Left renal cortex interstitium (tissue), 4 donors: ENCODE measurements around the gene SCRT2. TPM values are rescaled to one million over a fixed set of nuclear protein-coding genes. Genes with fewer than 3 reads are reported as not detected.
"Not testable (repeated sequence)": the region's sequence is repeated elsewhere in the genome, so short reads cannot be mapped to it uniquely, and the experiment has no call there.

Experiments
- DNase-seq, 4 donors: peaks; one replicate each; pipeline ENCODE4 v3.0.0-alpha.2; 2013; ENCODE audit warnings: low read depth in 4 of 4, low spot score in 2 of 4, missing footprints in 1 of 4
- polyA plus RNA-seq, 4 donors: library from polyadenylated mRNA; unstranded; fragments of 120-200 nt; gene quantifications; one replicate each; pipeline ENCODE4 v1.2.1, GENCODE V29; 2013; ENCODE audit not compliant: insufficient read length in 4 of 4

The SCRT2 gene
- polyA plus RNA-seq, 4 donors, result 0.07 to 0.17 (median 0.08) TPM; not detected in 1

GRCh38 chr20:654417-654750, 21.2 kb downstream of the SCRT2 start:
- no peak for DNase-seq

DNA sequence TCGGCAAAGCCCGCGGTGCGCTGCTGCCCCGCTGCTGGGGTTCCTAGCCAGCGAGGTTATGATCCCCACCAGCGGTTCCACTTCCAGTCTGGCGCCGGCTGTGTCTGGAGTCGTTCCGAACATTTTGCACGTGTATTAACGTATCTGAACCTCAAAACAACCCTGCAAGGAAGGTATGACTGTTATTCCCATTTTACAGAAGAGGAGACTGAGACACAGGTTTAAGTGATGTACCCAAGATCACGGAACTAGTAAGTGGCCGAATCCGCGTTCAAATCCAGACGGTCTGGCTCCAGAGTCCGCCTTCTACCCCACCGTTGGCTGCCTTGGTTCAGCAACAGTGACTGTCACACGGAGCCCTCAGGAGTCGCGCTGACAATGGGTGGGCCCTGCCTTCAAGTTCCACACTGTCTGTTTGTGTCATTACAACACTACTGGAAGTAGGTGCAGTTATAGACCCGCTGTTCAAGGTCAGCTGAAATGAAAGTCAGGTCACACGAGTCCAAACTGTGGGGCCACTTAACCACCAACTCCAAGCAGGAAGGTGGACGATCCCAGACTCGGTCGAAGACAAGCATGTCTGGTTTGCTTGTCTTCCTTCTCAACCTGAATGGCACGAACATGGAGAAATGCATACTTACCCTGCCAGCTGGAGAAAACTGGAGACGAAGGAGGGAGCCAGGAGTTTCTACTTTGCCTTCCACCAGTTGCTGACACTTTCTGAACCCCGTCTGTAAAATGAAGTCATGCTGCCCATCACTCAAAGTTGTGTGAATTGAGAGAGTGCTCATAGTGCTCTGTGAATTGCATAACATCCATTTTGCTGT, 21.8 kb downstream of the SCRT2 start:
- DNase-seq, result no peak

GRCh38 chr20:653110-653589, 22.5 kb downstream of the SCRT2 start, which contains the start of gene SRXN1:
TSS of gene SRXN1 (minus strand) at chr20:653200. CDS start at chr20:653185, 15 bp downstream.
- peak in 1 of 4 donors; percentile 73 for DNase-seq

DNA sequence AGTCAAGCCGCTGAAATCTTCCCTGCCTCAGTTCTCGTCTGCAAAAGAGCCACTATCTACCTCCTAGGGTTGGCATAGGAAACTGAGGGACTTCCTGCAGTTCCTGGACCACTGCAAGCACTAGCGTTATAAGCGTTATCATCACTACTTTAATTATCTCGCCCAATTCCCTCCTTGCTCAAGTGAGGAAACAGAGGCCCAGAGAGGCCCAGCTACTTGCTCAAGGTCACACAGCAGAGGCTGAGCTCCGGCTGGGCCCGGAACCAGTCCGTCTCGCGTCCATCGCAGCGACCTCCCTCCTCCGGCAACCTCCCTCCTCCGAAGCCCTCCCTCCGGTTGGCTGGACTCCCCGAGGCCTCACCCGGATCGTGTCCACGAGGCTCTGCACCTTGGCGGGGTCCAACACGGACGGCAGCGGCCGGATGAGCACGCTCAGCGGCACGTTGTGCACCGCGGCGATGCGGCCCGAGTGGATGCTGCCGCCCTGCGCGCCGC, 22.9 kb downstream of the SCRT2 start:
- no peak for DNase-seq

DNA sequence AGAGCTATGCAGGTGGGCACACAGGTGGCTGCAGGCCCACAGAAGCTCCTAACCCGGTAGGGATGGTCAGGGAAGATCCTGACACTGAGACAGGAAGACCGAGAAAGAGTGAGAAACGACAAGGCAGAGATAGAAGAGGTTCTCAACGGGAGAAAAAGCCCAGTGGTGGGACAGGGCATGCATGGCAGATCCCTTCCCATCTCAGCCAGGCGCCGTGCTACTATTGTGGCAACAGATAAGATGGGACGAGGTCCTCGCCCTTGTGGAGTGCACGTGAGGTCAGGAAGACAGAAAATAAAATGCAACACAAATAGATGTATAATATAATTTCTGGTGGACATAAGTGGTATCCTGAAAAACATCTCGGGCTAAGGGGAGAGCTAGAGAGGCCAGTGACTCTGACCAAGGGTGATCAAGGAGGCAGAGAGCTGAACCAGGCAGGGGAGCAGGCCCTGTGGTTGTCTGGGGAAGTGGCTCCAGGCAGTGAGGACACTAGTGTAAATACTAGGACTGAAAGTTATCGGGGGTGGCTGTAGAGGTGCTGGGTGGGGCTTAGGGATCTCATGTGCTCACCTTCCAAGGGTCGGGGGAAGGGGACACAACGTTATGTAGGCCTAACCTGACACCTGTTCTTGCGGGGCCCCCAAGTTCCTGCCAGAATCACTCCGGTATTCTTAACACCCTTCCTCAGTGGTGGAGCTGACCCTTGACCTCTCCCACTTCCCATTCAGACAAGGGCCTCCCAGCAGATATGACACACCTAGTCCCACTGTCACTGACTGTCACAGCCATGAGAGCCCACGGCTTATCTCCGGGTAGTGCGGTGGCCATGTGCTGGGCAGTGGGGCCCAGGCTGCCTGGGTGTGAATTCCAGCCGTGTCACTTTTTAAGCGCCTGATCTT, 23.6 kb downstream of the SCRT2 start:
- DNase-seq, result no peak

DNA sequence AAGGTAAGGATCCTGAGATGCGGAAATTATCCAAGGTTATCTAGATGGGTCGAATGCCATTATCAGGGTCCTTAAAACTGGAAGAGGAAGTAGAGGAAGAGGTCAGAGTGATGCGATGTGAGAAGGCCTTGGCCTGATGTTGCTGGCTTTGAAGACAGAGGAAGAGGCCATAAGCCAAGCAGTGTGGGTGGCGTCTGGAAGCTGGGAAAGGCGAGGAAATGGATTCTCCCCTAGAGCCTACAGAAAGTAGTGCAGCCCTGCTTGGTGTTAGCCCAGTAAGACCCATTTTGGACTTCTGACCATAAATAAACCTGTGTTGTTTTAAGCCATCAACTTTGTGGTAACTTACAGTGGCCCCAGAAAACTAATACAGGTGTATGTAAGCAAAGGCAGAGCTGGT, 24.6 kb downstream of the SCRT2 start:
- DNase-seq, result no peak

- DNase-seq, result no peak
Observed at GRCh38 chr20:650281-650680, 25.3 kb downstream of the SCRT2 start.

DNA sequence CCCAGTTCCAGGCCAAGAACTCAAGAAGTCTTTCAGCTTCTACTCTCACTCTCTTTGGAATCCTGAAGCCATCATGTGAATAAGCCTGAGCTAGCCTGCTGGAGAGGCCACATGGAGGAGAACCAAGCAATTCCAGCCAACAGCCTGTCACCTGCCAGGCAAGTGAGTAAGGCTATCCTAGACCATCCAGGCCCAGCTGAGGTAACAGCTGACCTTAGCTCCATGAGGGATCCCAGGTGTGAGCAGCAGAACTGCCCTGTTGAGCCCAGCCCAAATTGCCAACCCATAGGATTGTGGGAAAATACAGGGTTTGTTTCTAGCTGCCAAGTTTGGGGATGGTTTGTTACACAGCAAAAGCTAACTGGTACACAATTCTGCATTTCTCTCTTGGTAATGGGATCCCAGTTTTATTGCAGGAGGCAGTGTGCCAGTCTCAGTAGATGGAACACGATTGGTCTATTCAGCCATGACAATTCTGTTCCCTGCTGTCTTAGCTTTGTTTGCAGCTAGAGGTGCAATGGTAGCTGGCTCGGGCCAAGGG, 28.1 kb downstream of the SCRT2 start:
- DNase-seq, result no peak

DNA sequence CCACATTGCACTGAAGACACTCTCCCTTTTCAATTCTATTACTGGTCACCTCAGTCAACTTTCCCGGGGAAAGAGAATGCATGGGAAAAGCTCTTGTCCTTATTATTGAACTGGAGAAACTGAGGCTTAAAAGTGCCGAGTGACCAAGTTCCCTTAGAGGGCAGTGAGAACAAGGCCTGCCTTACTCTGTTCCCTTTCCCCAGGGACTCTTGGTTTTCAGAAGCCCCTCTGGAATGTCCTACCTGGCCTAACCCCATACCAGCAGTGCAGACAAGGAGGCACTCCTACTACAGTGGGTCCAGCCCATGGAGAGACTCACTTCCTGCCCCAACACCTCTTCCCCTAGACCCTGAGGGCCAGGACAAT, 28.8 kb downstream of the SCRT2 start:
- no peak for DNase-seq

GRCh38 chr20:646107-646867, 29.3 kb downstream of the SCRT2 start:
- DNase-seq, result no peak

- DNase-seq, result no peak
Observed at GRCh38 chr20:645318-646106, 30.1 kb downstream of the SCRT2 start.

- no peak for DNase-seq
Observed at GRCh38 chr20:644692-645317, 30.8 kb downstream of the SCRT2 start.

DNA sequence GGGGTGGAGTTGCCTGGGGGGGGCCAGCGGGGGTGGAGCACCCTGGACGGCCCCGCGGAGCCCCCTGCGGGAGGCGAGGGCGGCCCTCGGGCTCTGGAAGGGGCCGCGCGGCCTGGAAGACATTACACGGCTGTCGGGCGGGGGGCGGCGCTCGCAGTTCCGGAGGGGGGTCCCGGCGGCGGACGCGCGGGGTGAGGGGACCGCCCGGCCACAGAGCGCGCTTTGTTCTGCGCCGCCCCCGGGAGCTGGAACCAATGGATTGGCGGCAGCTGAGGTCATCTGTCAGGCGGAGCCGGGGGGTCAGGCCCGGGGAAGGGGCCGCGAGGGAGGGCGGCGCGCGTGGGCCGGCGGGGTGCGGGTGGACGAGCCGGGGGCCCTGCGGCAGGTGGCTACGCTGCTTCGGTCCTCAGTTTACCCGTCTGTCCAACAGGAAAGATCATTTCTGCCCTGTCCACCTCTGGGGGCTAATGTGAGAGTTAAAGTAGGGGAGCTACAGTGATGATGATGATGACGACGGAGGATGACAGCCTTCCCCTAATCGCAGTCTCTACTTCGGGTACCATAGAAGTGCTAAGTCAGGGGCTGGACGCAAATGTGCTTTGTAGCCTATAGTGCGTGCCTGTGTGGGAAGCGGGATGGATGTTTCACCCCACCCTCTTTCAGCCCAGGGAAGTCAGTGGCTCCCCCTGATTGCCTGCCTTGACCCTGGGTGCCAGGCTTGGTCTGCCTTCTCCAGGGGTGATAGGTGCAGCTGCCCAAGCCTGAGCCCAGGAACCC, 33.0 kb downstream of the SCRT2 start:
- DNase-seq, result no peak

GRCh38 chr20:642013-642397, 33.6 kb downstream of the SCRT2 start:
- DNase-seq, result not testable (repeated sequence)

DNA sequence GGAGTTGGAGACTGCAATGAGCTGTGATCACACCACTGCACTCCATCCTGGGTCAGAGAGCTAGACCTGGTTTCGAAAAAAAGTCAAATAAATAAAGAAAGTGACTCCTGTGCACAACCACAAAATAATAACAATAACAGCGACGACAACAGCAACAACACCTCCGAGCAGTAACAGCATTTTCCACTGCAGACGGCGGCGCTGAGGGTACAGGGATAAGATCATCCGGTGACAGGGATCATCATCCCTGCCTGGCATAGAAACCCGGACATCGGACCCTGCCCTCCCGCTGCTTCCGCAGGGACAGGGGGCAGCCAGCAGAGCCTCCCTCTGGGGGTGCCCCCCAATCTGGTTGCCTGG, 34.1 kb downstream of the SCRT2 start:
- no peak for DNase-seq

DNA sequence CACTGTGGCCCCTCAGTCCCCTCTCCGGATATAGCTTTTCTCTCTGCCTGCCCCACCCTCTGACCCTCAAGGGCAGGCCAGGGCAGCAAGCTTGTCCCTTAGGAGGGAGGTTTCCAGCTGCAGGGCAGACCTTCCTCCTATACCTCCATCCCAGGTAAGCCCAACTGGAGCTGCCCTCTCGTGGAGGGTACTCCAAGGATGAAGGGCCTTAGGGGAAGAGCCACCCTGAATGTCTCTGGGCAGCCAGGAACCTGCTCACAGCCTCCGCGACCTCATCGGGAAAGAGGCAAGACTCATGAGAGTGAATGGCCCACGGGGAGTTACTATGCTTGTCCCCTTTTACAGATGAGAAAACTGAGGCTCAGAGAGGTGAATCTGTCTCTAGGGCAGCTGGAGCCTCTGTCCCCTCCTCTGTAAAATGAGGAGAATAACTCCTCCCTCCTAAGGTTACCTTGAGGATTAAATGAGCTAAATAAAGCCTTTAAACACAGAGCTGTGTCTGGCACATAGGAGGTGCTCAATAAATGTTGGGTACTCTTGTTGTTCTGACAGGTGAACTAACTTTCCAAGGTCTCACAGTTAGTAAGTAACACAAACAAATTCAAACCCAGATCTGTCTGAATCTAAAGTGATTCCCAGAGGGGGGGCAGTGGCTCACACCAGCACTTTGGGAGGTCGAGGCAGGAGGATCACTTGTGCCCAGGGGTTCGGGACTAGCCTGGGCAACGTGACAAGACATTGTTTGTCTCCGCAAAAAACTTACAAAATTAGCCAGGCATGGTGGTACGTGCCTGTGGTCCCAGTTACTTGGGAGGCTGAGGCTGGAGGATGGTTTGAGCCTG, 34.7 kb downstream of the SCRT2 start:
- no peak for DNase-seq

- no peak for DNase-seq
Observed at GRCh38 chr20:638579-638978, 37.0 kb downstream of the SCRT2 start.

DNA sequence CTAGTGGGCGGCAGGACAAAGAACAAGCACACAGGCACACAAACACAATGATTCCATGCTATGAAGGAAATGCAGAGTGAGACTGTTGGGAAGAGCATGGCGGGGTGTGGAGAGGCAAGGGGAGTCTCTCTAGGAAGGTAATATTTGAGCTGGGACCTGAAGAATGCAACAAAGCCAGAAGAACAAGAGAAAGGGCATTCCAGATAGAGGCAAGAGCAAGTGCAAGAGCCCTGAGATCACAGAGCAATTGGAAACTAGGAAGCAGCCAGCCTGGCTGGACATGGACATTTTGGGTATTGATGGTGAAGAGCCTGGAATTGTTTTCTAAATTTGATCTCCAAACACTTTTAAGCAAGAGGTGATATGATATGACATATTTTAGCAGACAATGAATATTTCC, 38.0 kb downstream of the SCRT2 start:
- DNase-seq, result no peak
